Central memory CD4-positive, alpha-beta T cell (primary cell): ENCODE measurements around the gene ASTN2.
"Not testable (repeated sequence)": the region's sequence is repeated elsewhere in the genome, so short reads cannot be mapped to it uniquely, and the experiment has no call there.

Experiments
- DNase-seq: peaks from one replicate; pipeline ENCODE4 v3.0.0; 2022

The ASTN2 gene

DNA sequence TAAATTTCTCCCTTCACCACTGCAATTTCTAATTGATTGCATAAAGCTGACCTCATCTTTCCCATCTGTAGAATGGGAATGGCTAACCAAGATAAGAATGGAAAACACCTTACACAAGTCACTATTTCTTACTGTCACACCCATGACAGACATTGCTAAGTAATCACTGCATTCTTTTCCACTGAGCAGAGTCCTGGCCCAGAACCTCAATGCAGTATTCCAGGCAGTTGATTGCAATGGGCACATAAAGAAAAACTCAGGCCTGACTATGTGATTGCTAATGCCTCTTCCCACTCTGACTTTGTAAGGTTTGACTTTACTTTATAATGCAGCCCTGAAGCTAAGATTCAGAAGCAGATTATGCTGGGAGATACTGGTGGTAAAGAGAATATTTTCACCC is 698.4 kb downstream of the ASTN2 start:
- DNase-seq = no peak

DNA sequence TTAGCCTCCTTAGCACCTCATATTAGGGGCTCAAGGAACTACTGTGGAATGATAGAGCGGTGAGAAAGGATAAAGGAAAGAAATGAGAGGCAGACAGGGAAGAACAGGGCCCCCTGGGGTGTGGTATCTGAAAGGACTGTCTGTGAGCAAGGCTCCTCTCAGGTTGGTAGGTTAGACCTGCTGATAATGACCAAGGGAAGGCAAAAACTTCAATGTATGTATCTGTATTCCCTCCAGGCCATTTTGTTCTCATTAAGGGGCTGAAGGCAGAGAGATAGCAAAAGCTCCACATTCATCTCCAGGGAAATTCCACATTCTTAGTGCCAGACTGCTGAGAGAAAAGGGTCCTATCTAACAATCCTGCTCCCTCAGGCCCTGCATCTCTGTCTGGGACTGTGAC is 699.1 kb downstream of the ASTN2 start:
- no peak for DNase-seq

DNA sequence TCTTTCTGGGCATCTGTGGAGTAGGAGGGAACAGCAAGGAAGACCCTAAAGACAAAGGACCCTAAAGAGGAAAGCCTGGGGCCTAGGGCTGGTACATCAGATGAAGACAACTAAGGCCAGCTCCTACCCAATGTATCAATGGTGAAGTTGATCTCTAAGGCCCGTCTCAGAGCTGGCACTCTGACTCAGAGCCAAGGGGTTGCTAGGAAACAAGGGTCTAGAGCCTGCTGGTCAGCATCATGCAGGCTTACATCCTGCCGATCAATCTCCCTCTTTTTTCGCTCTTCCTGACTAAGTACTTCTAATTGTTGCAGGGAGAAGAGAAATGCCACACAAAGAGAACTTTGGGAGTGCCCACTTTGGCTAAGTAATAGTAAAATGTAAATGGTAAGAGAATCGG is 701.6 kb downstream of the ASTN2 start:
- no peak for DNase-seq

DNA sequence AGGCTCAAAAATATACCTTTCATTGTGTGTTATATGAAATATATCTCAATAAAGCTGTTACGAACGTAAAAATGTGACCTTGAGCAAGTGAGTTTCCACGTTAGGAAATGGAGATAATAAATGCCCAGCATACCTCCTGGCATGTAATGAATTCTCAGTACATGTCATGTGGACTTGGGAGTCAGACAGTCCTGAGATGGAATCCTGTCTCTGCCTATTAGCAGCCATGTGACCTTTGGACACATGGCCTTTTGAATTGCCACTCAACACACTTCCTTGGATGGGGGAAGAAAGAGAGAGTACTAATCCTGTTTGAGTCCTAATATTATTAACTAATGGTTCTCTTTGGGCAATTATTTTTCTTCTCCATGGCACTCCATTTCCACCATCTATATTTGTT is 702.1 kb downstream of the ASTN2 start:
- DNase-seq = no peak

DNA sequence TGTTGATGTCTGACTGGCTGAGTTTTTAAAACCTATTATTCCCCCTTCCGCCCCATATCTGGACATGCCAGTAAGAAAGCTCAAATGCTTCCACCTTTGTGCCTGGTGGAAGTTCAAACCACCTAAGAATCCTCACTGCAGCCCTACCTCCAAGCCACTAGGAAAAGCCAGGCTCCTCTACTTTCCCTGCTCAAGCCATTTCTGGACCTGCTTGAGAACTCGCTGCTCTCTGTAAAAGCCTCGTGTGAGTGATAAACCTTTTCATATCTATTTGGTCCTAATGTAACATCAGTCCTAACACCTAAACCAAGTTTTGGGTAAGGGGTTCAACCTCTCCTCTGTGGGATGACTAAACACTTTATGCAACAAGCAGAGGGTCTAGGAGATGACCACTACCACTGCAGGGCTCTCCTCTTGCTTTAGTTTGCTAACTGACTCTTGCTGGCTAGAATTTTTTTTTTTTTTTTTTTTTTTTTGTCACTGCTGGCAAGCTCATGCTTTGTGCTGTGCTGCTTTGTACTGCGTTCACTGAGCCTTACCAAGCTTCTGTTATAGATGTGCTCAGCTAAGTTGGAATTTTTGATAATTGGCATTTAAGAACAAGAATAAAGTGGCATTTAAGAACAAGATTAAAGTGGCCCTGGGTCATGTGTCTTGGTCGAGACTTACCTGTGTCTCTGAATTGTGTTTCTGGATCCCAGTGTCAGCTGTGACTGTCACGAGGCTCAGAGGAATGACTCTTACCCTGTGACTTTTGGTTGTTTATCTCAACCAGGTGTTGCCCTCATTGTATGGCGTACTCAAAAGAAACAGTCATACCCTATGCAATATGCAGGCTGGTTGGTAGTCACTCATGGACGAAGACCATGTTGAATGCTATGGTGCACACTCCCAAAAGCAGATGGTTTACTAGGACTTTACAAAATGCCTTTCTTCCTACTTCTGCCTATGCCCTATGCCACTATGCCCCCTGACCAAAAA is 708.3 kb downstream of the ASTN2 start:
- DNase-seq = no peak

DNA sequence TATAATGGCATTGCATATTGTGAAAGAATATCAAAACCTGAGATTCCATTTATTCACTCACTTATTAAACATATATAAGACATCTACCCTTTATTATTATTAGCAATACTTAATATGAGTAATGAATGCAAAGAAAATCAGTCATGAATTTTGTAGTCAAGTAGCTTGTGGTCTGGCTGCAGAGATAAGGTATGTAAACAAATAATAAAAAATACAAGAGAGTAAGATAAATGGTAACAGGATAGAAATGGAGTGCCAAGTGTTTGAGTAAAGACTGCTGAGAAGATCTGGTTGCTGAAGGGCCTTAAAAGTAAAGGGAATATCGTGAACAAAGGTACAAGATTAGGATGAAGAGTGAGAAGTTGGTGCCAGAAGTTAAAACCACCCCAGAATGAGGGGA is 709.3 kb downstream of the ASTN2 start:
- DNase-seq = no peak

DNA sequence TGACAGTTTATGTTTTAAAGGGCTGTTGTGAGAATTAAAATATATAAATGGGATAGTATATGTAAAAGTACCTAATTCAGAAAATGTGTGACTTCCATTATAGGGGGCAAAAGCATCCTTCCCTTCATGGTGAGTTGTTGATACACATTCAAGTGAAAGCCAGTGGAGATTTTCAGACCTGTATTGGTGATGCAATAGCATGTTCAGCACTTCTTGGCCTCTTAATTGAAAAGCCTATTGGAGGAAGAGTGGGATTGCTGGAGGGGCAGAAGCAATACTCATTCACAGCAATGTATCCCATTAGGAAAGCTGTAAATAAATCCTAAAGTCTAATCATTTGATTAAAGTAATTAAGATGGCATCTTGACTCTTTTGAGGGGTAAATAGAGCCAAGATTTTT is 710.4 kb downstream of the ASTN2 start:
- no peak for DNase-seq

DNA sequence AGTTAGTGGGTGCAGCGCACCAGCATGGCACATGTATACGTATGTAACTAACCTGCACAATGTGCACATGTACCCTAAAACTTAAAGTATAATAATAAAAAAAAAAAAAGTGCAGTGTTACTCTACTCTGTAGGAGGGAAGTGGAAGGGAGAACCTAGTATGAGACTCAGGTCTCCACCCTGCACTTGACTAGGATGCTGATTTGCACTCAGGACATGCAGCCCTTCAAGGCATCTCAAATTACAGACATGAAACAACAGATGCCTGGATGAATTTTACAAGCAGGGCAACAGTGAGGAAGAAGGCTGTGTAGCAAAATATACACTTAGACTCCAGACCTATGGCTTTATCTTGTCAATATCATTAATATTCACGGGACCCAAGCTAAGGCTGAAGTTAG is 711.2 kb downstream of the ASTN2 start:
- DNase-seq = no peak

DNA sequence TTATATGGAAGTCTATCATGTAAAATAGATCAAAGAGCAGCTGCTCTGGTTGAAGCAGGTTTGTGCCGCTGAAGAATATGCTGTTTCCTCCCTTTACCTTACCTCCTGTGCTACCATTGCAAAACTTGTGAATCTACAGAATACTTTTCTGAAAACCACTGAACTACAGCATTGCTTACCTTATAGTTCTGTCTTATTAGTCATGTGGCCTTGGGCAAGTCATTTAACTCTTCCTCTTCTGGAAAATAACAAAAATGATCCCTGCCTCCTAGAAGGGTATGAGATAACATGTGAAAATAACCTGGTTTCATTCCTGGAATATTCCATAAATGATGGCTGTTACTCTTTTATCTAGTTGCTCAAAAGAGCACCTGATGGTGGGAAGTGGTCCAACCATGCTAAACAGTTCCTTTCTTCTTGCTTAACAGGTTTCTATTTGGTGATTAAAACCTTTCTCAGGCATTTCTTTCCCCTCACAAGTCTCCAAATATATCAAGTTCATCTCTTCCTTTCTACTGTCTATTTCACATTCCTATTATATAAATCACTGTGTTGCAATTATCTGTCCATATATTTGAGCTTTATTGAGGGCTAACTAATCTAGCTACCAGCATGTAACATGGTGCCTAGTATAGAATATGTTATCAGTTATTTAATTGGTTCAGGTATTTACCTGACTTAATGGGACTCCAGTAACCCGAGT is 712.8 kb downstream of the ASTN2 start:
- no peak for DNase-seq

DNA sequence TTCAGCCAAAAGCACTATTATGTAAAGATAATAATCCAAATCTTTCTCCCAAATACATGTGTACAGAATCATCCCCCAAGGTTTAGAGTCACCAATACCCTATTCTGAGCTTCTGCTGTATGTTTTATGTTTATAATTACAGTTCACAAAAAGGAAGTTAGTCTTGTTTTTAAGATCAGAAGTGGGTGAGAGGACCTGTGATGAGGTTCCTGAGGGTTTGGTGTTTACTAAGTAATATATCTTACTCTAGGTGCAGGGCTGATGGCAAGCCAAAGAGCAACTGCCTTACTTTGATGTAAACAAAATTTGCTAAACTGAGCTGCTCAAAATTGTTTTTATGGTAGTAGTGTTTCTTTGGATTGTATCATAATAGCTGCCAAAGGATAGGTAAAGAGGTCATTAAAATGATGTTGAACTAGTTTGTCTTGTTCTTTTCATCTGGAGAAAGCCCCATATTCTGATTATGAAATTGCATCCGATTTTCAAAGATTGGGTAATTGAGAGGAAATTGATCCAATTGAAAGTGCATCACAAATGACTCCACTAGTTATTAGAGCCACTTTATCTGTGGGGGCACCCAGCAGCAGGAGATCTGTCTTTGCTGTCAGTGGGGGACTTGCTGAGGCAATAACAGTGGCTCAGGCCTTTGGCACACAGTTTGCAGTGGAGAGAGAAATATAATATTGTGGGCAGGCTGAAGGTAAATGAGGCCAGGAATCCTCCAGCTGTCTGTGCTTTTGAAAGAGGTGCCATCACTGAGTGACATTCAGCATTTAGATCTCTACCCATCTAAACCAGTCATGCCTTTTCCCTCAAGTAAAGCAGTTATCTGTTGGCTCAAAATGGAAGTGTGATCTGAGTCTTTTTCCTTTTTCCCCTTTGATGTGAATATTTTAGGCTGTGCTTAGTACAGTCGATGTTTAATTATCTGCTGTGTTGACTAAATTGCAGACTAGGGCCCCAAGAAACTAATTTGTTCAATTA is 713.7 kb downstream of the ASTN2 start:
- no peak for DNase-seq

DNA sequence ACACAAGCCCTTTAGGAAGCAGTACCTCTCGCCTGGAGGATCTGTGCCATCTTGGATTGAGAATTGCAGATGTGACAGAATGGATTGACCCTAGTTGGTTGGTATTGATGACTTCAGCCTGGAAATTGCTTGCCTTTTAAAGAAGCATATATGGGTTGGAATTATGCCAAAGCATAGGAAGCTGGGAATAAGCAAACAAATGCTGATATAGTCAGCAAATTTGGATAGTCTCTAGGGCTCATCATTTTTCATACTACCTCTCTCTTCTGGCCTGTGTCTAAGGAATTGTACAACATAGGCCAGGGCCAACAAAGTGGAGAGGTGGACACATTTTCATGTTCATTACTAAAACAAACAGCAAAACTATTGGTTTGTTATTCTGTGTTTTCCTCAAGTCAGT is 714.6 kb downstream of the ASTN2 start:
- DNase-seq = no peak

DNA sequence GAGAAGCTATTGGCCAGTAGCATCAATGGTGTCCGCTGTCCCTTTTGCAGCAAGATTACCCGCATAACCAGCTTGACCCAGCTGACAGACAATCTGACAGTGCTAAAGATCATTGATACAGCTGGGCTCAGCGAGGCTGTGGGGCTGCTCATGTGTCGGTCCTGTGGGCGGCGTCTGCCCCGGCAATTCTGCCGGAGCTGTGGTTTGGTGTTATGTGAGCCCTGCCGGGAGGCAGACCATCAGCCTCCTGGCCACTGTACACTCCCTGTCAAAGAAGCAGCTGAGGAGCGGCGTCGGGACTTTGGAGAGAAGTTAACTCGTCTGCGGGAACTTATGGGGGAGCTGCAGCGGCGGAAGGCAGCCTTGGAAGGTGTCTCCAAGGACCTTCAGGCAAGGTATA is 717.0 kb downstream of the ASTN2 start:
- no peak for DNase-seq

DNA sequence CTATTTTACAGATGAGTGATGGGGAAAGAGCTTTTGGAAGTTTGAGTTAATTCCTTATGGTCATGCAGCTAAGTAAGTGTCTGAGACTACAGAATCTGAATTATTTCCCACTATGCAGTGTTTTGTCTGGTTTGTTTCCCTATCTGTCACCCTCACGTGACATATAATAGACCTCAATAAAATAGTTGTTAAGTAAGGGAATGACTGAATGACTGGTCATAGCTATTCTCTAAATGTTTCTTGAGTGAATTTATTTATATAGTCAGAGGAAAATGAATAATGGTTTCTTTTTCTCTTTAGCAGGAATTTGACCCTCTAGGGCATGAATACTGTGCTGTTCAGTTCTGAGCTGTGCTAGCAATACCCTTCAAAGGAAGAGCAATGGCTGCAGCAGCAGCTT is 717.5 kb downstream of the ASTN2 start:
- DNase-seq = no peak

DNA sequence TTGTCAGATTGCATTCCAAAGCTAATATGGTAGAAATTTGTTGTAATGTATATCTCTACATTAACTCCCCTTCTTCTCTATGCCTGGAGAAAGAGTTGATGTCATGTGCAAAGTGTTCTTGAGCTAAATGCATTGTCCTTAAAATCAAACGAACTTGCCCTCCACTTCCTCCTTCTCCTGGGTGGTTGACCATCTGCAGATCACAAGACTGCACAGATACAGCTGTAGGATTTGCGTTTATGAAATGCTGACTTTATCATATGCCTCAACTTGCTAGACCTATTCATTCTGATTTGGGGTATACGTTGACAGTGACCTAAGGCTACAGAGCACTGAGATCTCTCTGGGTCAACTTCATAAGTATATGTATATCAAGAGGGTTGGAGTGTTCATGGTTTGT is 719.4 kb downstream of the ASTN2 start:
- no peak for DNase-seq

DNA sequence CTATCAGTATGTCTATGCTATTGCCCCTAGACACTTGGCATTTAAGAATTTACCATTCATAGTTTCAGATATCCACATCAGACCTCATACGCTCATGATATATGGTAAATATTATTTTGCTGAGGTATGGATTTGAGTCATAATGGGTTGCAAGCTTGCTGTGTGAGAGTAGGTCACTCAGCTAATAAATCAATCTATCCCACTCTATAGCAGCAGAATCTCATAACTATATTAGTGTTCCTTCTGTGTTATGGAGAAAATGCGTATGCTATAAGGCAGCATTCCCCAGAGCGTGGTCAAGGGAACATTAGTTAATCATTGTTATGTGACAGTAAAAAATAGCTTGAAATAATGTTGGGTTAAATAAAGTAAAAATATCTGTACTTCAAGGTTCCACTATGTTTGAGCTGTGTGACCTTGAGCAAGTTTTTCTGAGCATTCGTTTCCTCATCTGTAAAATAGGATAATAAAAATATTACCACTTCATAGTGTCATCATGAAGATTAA is 720.0 kb downstream of the ASTN2 start:
- DNase-seq = no peak

DNA sequence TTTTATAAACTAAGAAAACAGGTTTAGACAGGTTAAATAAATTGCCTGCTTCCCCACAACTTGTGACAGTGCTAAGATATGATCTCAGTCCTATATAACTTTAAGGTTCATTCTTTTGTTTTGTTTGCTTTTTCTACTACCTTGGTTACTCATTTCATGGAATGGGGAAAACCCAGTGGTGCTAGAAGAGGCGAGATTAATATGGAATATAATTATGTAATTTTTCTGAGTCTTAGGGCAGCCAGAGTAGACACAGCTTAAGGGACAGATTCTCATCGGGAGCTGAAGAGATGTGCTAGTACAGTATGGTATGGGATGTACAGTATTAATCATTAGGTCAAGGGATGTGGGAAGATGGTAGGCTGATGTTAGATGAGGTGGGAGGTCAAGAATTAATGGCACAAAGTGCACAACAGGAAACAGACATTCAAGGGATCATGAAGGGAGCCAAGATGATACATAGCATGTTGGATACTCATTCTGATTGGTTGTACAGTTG is 721.6 kb downstream of the ASTN2 start:
- DNase-seq = no peak

DNA sequence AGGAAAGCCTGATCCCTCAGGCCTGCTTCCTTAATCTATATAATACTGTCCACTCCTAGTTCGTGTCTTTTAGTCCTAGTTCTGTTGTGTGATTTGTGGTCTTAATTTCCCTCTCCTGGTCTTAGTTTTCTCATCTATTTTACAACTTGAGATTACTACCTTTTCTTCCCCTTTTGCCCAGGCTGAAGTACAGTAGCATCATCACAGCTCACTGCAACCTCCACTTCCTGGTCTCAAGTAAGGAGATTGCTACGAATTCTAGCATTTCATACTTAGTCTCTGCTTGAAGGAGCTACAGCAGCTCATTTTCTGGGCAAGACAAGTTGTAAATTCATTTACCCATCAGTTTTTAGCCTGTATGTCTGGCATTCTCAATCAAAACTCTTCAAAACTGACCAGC is 722.2 kb downstream of the ASTN2 start:
- DNase-seq = no peak

DNA sequence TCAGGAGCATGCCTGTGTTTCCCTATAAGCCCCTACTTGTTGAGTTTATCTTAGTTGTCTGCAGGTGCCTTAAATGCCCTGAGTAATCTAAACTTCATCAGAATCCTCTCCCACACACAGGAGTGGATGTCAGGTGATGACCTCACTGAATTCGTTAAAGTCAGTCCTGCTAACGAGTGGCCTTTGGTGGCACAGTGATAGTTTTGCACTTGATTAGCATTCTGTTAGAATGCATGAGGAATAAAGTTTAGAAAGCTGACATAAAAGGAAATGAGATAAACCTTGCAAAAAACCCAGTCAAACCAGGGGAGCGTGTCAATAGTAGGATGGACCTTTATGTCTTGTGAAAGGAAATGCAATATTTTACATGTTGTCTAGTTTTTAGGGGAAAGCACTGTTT is 723.2 kb downstream of the ASTN2 start:
- no peak for DNase-seq

DNA sequence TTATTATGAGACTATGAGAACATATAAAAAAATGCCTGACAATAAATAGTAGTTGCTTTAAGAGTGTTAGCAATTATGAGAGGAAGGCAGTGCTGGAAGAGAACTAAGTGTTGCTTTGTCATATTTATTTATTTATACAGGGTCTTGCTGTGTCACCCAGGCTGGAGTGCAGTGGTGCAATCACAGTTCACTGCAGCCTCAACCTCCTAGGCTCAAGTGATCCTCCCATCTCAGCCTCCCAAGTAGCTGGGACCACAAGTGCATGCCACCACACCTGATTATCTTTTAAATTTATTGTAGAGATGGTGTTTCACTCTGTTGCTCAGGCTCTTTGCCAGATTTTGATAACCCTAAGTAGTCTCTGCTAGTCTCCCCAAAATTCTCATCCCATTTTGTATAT is 724.1 kb downstream of the ASTN2 start:
- not testable (repeated sequence) for DNase-seq

DNA sequence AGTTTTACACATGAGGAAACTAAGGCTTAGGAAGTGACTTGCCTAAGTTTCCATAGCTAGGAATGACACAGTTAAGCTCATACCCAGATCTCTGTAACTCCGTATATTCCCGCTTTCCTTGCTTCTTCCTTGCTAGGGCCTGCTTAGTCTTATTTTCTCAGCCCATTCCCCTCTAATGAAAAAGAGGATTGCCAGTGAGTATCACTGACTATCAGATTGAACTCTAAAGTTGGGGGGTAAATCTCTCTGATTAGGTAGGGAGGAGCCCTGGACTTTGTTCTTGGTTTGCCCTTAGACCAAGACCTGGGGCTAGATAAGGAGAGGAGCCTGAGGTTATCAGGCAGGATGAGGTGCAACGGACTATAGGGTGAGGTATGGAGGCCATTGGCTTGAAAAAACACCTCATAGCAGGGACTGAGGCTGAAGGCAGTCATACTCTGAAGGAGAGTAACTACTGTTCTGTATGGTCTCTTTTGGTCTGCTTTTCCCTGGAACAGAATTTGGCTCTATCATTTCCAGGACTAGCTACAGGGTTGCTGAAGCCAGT is 725.3 kb downstream of the ASTN2 start:
- DNase-seq = no peak

DNA sequence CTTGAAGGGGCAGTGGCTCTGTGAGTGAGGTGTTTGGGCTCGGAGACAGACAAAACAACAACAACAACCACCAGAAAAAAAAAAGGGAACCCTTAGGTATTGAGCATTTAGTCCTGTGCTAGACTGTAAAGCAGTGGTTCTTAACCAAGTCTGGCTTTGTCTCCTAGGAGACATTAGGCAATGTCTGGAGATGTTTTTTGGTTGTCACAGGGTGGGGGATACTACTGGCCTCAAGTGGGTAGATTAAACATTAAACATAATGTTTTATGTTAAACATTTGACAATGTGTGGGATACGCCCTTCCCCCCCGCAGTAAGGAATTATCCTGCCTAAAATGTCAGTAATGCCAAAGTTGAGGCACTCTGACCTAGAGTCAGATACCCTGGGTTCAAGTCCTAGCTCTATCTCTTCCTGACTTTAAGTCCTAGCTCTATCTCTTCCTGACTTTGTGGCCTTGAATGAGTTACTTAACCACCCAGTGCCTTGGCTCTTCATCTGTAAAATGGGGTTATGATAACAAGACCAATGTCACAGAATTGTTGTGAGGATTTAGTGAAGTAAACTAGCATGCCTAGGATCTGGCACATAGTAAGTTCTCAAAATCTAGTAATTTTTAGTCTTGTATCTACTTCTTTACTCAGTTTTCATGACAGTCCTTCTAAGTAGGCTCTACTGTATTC is 725.9 kb downstream of the ASTN2 start:
- DNase-seq = no peak

DNA sequence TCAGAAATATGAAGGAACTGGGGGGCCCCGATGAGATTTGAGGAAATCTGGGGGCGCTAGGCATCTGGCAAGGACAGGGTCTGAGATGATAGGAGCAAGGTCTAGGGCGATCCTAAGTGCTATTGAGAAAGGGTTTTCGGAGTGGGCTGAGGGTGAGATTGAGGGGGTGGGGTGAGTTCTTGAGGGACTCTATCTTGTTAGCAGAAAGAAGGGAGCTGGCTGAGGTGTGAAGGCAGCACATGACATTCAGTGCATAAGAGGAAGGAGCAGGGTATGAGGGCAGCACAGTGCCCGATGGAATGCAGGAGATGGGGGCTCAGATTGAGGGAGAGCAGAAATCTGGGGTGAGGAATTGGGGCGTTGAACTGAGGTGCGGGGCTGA is 727.1 kb downstream of the ASTN2 start:
- no peak for DNase-seq
